ENCODE measurements around the gene MEF2D.

DNA sequence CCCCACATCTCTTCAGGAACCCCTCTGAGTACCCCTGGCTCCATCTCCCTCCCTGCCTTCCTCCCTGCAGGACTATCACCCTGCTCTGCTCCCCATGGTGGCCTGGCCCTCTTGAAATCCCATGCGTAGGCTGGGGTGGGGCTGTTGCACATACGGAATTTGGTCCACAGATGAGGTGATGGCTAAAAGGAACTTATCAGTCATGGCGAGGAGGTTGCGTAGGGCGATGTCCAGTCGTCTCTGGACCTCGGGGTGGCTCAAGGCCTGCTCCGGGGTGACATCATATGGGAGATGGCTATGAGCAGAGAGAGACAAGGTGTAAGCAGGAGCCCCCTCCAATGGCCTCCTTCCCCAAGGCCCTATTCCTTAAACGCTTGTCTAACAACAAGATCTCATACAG lies 36.5 kb upstream of the MEF2D start:
- TF ChIP-seq, protein P1, sequence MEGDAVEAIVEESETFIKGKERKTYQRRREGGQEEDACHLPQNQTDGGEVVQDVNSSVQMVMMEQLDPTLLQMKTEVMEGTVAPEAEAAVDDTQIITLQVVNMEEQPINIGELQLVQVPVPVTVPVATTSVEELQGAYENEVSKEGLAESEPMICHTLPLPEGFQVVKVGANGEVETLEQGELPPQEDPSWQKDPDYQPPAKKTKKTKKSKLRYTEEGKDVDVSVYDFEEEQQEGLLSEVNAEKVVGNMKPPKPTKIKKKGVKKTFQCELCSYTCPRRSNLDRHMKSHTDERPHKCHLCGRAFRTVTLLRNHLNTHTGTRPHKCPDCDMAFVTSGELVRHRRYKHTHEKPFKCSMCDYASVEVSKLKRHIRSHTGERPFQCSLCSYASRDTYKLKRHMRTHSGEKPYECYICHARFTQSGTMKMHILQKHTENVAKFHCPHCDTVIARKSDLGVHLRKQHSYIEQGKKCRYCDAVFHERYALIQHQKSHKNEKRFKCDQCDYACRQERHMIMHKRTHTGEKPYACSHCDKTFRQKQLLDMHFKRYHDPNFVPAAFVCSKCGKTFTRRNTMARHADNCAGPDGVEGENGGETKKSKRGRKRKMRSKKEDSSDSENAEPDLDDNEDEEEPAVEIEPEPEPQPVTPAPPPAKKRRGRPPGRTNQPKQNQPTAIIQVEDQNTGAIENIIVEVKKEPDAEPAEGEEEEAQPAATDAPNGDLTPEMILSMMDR (IDR thresholded peaks at IDR 0.05), result no peak
- TF ChIP-seq POLR2A (IDR thresholded peaks at IDR 0.05), result no peak

Measured in testis (tissue), 2 donors.